OCI-M2 (cell line): Measurements from ENCODE around the gene ZNFX1.

Source experiments
- DNase-seq: peaks from one replicate; lab custom pipeline; 2025; ENCODE audit not compliant: unreplicated experiment; lab: John Stamatoyannopoulos, UW

The ZNFX1 gene

DNA sequence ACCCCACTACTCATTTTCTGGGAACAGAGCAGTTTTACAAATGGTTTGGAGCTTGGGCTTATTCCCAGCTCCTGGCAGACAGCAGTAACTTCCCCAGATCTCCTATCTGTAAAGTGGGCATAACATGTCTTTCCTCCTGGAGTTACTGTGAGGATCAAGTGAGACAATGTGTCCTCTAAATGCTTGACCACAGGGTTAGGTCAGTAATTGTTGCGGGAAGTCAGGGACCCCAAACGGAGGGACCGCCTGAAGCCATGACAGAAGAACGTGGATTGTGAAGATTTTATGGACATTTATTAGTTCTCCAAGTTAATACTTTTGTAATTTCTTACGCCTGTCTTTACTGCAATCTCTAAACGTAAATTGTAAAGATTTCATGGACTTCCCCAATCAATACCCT lies 15.3 kb upstream of the ZNFX1 start:
- no peak for DNase-seq

DNA sequence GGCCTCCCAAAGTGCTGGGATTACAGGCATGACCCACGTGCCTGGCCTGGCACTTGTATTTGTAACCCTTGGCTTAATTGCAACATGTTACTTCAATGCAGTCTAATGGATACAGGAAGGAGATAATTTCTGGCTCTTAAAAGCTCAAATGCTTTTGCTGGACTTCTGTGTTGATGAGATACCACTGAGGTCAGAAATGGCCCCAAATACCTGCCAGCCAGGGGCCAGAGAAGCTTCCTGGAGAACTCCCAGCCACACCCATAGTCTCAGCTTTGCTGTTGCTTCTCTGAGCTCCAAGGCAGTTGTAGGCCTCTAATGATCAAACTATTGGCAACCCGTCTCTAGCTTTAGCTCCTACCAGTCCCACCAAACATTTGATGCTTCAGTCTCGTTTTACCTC lies 14.2 kb upstream of the ZNFX1 start:
- no peak for DNase-seq

DNA sequence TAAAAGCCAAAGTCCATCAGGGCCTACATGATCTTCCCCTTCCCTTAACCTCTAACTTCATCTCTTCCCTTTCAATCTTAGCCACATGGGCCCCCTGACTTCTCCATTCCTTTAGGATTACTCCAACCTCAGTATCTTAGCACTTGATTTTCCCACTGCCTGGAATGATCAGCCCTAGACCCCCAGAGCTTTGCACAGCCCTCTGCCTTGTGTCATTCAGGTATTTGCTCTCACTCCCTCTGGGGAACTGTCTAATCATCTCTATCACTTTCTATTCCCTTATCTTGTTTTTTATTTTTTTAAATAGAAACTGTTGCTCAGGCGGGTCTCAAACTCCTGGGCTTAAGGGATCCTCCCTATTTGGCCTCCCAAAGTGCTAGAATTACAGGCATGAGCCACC lies 13.3 kb upstream of the ZNFX1 start:
- DNase-seq: no peak

DNA sequence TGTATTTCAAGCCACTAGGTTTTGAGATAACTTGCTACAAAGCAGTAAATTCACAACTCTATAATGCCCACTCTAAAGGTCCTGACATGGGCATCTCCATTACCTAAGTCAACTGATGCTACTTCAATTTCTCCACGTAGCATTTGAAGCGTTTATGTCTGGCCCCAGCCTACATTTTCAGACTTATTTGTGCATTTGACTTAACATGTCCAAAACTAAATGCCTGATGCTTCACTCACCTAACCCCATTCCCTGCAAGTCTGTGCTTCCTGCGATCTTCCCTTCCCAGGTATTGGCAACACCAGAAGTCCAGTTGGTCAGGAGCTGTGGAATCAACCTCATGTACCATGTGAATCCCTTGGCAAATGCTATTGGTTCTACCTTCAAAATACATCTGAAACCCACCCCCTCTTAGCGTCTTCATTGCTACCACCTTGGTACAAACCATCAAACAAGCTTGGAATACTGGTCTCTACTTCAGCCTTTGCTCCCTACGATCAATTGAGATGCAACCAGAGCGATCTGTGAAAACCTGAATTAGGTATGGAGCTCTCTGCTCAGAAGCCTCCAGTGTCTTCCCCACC lies 12.8 kb upstream of the ZNFX1 start:
- no peak for DNase-seq

DNA sequence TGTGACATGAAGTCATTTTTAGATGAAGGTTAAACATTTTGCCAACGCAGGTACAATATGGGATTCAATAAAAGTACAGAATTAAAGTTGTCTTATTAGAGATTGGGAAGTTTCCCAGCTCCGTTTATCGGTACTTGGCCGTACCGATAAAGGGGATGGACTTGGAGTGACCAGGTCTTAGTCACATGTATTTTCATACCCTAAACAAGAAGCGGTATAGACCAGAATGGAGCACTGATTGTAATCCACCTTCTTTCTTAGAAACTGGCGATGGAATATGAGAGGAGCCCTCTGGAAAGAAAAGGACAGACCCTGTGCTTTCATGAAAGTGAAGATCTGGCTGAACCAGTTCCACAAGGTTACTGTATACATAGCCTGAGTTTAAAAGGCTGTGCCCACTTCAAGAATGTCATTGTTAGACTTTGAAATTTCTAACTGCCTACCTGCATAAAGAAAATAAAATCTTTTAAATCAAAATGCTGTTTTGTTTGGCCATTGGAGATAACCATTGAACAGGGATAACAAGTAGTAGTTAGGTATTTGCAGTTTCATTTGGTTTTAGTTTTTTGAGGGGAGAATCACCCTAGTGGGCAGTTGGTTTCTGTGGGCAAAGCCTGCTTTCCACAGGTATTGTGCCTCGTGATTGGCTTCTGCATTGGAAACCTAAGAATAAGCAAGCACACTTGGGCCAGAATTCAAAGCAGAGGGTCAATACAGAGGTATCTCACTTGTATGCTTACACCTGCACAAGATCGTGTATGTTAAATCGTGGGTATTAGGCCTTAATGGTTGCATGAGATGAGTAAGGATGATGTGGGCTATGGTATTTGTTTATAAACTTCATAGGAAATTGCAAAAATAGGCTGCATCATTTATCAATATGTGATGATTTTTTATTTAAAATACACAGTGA lies 11.2 kb upstream of the ZNFX1 start:
- DNase-seq: no peak

DNA sequence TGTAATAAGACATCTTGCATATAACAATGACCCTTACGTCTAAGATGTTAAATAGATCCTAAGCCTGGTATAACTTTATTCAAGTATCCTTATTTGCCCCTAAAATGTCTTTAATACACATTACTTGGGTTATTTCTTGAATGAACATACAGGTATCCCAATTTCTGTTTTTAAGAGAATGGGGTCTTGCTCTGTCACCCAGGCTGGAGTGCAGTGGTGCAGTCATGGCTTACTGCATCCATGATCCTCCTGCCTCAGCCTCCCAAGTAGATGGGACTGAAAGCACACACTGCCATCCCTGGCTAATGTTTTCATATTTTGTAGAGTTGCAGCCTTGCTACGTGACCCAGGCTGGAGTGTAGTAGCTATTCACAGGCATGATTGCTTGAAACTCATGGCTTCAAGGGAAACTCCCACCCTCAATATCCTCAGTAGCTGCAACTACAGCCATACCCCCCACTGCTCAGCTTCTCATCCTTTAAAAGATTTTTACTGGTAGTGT lies 10.4 kb upstream of the ZNFX1 start:
- no peak for DNase-seq

DNA sequence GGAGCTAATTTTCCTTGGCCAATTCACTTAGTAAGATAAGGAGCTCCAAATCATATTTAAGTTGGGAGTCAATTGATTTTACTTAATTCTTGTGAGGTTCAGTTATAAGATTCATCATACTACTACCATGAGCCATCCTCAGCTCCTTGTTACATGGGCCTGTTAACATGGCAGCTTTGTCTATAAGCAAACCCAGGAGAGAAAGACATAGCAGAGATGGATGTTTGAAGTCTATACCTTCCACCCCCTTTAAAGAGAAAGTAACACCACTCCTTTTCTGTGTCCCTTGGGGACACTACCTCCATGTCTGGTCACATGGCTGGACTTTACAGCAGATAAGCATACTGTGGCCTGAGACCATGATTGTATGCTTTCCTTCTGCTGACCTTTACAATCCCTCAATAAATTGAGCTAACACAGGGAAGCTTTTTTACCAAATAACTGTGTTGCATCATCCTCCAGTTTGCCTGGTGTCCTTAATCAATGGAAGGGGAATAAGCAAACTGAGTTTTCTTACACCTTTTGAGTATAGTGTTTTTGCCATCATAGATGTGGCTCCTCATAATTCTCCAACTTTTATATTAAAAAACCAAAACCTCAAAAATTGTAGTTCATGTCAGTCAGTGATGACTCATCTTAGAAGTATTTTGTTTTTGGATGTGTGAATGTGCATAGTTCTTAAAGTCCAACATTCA lies 9.8 kb upstream of the ZNFX1 start:
- DNase-seq: no peak

DNA sequence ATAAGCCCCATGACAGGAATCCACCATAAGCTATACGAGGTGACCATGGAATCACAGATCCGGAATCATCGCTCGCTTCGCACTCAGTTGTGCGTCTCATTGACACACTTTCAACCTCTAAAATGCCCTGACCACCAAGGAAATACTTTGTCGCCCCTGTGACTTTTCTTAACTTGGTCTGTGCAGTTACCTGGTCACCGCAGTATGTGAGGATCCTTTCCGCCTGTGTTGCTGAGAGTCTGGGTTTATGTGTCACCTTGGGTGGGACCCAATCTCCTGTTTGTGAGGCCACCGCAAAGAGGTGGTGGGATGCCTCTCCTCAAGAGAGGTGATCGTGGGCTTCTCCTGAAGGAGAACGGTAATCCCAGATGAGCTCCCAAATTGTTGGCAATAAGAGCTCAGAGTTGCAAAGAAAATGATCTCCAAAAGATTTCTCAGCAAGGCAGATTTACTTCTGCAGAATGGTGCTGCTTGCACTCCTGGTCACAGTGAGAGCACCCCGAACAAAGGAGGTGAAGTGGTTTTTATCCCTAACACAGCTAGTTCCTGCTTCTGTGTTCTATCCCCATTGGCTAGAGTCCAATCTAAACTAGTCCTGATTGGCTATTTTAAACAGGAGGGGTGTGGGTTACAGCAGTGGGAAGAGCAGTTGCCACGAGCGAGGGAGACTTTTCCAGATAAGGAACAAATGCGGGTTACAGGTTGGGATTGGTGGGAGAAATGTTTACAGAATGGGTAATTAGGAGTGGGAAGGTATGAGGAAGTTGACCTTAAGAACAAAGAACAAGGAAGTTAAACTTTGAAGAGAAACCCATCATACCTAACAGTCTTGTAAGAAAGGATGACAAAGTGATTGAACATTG lies 9.1 kb upstream of the ZNFX1 start:
- DNase-seq: no peak

DNA sequence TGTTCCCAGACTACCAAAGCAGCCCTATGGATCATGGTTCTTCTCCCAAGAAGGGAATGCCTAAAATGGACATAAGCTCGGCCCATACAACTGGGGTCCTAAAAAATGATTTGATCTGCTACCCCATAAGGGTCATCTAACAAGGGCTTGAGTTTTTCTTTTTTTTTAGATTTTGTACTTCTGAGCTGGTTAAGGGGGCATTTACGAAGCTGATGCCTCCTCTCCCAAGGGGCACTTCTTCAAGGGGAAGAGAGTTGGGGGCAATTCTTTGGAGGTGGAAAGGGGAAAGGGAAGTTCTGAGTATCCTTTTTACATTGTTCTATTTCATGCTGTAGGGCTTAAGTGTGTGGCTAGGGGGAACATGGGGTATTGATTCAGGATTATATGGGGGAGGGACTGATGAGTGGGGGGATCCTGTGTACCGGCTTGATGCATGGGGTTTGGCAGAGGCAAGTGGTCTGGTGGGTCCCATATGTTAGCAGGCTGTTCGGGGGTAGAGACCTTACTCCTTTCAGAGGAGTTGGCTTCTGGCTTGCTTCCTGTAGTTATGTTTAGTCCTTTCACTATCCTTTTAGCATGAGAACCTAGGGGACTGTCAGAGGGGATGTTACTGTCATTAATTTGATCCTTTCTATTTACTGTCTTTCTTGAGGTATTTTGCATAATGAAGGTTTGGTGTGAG lies 8.1 kb upstream of the ZNFX1 start:
- DNase-seq: no peak

DNA sequence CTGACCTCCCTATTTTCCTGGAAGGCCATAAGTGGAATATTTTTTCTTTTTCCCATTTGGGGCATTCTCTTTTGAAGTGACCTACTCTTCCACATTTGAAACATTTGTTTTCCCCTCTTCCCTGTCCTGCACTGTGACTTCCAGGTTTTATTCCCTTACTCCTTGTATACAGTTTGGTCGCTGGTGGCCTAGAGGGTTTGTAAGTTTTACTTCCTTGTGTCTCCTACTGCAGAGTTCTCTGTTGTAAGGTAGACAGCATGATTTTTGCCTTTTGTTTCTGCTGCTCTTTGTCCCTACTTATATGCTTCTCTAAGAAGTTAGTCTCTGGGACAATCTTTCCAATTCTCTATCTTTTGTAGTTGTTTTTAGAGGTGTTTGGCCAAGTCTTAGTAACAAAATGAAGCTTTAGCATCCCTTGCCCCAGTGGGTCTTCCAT lies 7.4 kb upstream of the ZNFX1 start:
- DNase-seq: no peak

DNA sequence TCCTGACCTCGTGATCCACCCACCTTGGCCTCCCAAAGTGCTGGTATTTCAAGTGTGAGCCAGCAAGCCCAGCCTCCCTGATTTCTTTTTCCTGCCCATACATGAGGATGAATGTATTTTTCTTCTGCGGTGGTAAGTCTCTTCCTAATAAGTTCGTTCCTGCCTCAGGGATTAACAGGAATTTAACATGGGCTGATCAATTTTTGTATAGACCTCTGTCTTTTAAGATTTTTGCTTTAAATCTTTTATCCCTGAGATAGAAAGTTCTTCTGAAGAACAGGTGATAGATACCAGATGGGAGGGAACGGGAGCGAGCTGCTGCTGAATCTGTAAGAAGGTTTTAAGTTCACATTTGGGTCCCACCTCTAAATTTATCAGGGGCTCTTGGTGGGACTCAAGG lies 7.0 kb upstream of the ZNFX1 start:
- DNase-seq: no peak

DNA sequence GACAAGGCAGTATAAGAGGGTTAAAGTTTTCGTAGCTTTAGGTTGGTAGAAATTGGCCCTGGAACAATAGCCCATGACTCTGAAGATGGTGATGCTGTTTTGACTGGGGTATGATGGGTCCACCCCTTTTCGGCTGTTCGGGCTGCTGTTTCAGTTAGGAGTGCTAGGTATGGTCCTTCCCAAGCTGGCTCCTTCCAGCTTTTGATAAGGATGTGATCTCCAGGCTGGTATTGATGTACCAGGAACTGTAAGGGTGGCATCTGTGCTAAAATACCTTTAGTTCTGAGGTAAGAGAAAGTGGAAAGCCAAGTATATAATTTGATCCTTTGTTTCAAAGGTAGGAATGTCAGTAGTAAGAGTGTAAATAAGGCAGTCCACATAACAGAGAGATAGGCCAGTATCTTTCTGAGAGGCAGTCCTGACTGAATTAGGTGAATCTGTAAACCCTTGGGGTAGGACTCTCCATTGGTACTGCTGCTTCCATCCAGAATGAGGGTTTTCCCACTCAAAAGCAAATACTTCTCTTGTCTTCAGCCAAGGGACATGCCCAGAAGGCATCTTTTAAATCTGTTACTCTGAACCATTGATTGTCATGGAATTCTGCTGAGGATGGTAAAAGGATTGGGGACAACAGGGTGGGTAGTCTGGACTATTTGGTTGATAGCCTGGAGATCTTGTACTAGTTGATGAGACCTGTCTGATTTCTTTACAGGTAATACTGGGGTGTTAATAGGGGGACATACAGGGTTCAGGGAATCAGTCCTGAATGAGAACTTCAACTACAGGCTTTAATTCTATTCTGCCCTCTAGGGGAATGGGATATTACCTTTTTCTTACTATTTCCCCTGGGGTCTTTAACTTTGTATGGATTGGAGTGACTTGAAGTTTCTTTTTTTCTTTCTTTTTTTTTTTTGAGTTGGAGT lies 6.1 kb upstream of the ZNFX1 start:
- DNase-seq: no peak

DNA sequence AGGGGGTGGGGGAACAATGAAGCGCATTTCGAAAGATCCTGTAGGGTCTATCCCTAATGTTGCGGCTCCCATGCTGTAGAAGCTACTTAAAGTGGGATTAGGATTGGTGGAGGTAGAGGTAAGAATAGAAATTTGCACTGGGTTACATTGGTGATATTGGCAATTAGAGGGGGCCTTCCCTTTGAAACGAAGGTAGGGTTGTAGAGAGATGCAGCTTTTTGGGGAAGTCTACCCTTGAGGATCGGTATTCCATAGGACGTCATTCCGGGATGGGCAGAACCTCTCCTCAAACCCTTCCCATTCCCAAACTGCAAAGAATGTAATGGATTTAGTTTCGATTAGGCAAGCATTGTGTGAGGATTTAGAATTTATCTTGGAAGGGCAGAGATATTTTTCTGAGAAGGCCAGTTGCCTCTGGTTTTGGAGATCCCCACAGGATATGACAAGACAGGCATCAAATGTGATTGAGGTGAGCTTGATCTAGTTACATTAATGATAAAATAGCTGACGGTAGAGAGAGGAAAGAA lies 5.4 kb upstream of the ZNFX1 start:
- no peak for DNase-seq

DNA sequence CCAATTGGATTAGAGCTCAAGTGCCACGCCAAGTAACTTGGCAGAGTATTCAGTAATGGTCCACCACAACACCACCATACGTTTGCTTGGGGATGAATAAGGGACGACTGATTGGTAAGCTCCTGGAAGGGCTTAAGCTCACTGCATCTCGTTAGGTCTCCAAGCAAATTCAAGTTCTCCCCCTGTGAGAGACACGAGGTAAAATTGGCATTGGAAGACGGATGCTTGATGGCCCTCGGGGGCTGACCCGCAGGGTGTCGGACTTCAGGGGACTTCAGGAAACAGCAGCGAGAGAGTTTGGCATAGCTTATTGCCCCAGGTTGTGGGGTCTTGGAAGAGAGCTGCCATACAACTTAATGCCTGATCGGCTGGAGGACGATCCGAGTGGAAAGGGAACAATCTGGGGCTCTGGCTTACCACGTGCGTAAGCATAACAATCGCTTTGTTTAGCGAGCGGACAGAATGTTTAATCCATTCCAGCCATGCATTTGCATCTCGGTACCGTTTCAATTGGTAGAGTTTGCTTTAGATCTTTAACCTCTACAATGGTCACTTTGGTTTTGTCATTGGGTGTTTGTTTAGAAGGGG lies 4.8 kb upstream of the ZNFX1 start:
- DNase-seq: no peak

DNA sequence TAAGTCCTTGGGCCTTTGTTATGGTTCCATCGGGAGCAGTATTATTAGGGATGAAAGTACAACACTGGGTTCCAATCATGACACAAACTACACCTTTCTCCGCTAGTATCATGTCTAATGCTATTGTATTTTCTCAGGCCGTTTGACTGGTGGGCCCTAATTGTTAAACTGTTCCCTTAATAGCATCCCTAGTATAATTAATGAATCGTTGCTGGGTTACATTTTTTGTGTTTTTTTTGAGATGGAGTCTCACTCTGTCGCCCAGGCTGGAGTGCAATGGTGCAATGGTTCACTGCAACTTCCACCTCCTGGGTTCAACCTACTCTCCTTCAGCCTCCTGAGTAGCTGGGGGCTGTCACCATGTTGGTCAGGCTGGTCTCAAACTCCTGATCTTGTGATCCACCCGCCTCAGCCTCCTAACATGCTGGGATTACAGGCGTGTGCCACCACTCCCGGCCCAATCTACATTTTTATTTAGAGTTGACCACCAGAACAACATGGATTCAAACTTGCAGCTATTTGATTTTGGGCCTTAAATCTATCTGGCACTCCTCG lies 4.1 kb upstream of the ZNFX1 start:
- DNase-seq: no peak

DNA sequence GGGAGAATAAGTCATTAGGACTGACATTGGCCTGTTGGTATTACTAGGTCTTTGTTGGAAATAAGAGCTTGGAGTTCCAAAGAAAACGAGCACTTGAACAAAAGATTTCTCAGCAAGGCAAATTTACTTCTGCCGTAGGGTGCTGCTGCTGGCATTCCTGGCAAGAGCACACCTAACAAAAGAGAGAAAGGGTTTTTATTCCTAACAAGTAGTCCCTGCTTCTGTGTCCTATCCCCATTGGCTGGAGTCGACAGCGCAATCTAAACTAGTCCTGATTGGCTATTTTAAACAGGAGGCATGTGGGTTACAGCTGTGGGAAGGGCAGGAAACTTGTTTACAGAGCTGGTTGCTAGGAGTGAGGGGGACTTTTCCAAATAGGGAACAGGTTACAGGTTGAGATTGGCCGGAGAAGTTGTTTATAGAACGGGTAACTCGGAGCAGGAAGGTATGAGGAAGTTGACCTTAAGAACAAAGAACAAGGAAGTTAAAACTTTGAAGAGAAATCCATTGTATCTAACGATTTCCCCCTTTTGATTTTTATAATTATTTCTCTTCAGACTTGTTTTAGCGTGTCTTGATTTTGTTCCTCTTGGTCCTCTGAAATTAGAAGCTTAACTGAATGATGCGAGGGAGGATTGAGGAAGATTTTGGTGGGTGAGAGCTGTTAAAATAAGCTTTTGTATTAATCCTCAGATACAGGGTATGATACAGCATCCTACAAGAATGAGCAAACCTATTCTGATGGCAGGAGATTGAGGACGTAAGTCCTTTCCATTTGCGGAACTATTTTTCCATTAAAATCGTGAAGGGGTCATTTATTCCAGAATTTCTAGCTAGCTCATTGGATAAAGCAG lies 3.4 kb upstream of the ZNFX1 start:
- no peak for DNase-seq

DNA sequence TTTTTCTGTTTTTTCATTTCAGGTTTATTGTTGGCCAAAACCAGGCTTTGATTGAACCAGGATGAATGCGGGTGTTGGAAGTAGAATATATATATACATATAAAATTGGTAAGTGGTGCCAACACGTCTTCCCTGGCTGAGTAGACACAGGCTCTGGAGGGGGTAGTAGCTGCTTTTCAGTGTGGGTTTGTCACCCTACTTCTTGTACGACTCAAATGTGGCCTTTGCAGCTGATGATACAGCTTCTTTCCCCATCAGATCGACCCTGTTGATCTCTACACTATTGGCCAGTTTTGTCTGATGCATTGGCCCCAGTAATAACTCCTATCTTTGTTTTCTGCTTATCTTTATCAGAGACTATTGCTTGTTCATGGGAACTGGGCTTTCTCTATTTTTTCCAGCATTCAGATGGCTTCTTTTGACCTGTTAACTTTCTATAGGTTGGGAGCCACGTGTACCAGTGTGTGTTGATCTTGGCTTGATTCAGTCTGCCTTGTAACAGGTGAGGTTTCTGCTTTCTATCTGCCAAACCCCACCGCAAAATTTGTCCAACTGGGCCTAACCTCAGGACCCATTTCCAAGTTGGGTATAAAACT lies 2.7 kb upstream of the ZNFX1 start:
- no peak for DNase-seq
